Stimulated activated naive CD8-positive, alpha-beta T cell treated with anti-CD3 and anti-CD28 coated beads, Interleukin-15, amount 100 ng/mL, for 72 hours (primary cell): ENCODE results near the gene AVEN.
A peak's percentile ranks its signal among the peaks of the same experiment; 100 is the strongest.
"Not testable (repeated sequence)": the region's sequence is repeated elsewhere in the genome, so short reads cannot be mapped to it uniquely, and the experiment has no call there.

Source experiments
- ATAC-seq: fragments of 150-1000 bp; cut with Tn5 transposase; 2 replicates; pipeline ENCODE4 v1.10.0; 2021; ENCODE audit warnings: mild to moderate bottlenecking, moderate library complexity
- DNase-seq, 2 donors: peaks; one replicate each; pipeline ENCODE4 v3.0.0; 2021 to 2022
- H3K27ac Mint-ChIP-seq, 2 donors: one replicate each; pipeline ENCODE4 v1.8.0; 2022; ENCODE audit warnings: mild to moderate bottlenecking in 2 of 2, mixed read lengths in 2 of 2, moderate library complexity in 2 of 2
- H3K27me3 Mint-ChIP-seq: one replicate; pipeline ENCODE4 v1.8.0; 2022; ENCODE audit warnings: mixed read lengths
- H3K4me1 Mint-ChIP-seq: one replicate; pipeline ENCODE4 v1.8.0; 2022; ENCODE audit warnings: mild to moderate bottlenecking, mixed read lengths
- H3K4me3 Mint-ChIP-seq, 2 donors: one replicate each; pipeline ENCODE4 v1.8.0; 2022; ENCODE audit warnings: mild to moderate bottlenecking in 2 of 2, mixed read lengths in 2 of 2, moderate library complexity in 1 of 2
- H3K9me3 Mint-ChIP-seq, 2 donors: one replicate each; pipeline ENCODE4 v1.8.0; 2022; ENCODE audit warnings: mixed read lengths in 2 of 2

The AVEN gene

GRCh38 chr15:34014556-34014955, 24.4 kb downstream of the AVEN start:
- Mint-ChIP-seq H3K4me3 (no peak overlapping the region), H3K9me3 (no peaks in the 10 kb centered on the region), H3K27me3 (no peaks in the 10 kb centered on the region), H3K27ac (no peak overlapping the region), H3K4me1 (peaks cover 15% of the 10 kb centered on the region)
- ATAC-seq (no peak), DNase-seq (no peak)

GRCh38 chr15:34013746-34014145, 25.3 kb downstream of the AVEN start:
- Mint-ChIP-seq H3K4me1 (peaks cover 15% of the 10 kb centered on the region), H3K9me3 (no peaks in the 10 kb centered on the region), H3K27me3 (no peaks in the 10 kb centered on the region), H3K4me3 (no peak overlapping the region), H3K27ac (no peak overlapping the region)
- DNase-seq (no peak), ATAC-seq (no peak)

GRCh38 chr15:34012461-34013028, 26.5 kb downstream of the AVEN start:
- ATAC-seq (no peak), DNase-seq (no peak)
- peaks cover 6% of the 10 kb centered on the region for H3K4me1 Mint-ChIP-seq
- no peaks in the 10 kb centered on the region for H3K27me3 Mint-ChIP-seq
- no peak overlapping the region for H3K4me3 Mint-ChIP-seq
- no peaks in the 10 kb centered on the region for H3K9me3 Mint-ChIP-seq
- H3K27ac Mint-ChIP-seq: no peak overlapping the region

GRCh38 chr15:34011481-34011880, 27.5 kb downstream of the AVEN start:
- no peak overlapping the region for H3K27ac Mint-ChIP-seq
- H3K4me3 Mint-ChIP-seq: no peak overlapping the region
- no peaks in the 10 kb centered on the region for H3K9me3 Mint-ChIP-seq
- no peaks in the 10 kb centered on the region for H3K27me3 Mint-ChIP-seq
- ATAC-seq: no peak
- no peak for DNase-seq
- H3K4me1 Mint-ChIP-seq: no peaks in the 10 kb centered on the region

- DNase-seq: no peak
- H3K27me3 Mint-ChIP-seq: no peaks in the 10 kb centered on the region
- no peak overlapping the region for H3K4me3 Mint-ChIP-seq
- no peaks in the 10 kb centered on the region for H3K9me3 Mint-ChIP-seq
- ATAC-seq: no peak
- H3K27ac Mint-ChIP-seq: no peak overlapping the region
- no peaks in the 10 kb centered on the region for H3K4me1 Mint-ChIP-seq
Measured at GRCh38 chr15:34010921-34011320, 28.1 kb downstream of the AVEN start.

GRCh38 chr15:34009656-34010055, 29.3 kb downstream of the AVEN start:
- Mint-ChIP-seq H3K27me3 (no peaks in the 10 kb centered on the region), H3K4me3 (no peak overlapping the region)

GRCh38 chr15:34006381-34006780, 32.6 kb downstream of the AVEN start:
- ATAC-seq (no peak), DNase-seq (no peak)
- Mint-ChIP-seq H3K4me3 (no peak overlapping the region), H3K27me3 (no peaks in the 10 kb centered on the region), H3K4me1 (no peaks in the 10 kb centered on the region), H3K9me3 (no peaks in the 10 kb centered on the region), H3K27ac (no peak overlapping the region)

More at GRCh38 chr15:34009656-34010055, 29.3 kb downstream of the AVEN start:
- no peaks in the 10 kb centered on the region for H3K9me3 Mint-ChIP-seq
- no peaks in the 10 kb centered on the region for H3K4me1 Mint-ChIP-seq
- no peak for DNase-seq
- no peak overlapping the region for H3K27ac Mint-ChIP-seq
- no peak for ATAC-seq

GRCh38 chr15:34001536-34001935, 37.5 kb downstream of the AVEN start:
- H3K27ac Mint-ChIP-seq: no peak overlapping the region
- no peaks in the 10 kb centered on the region for H3K27me3 Mint-ChIP-seq
- H3K9me3 Mint-ChIP-seq: no peaks in the 10 kb centered on the region
- no peak overlapping the region for H3K4me3 Mint-ChIP-seq
- DNase-seq (no peak), ATAC-seq (no peak)
- H3K4me1 Mint-ChIP-seq: no peaks in the 10 kb centered on the region

- H3K4me1 Mint-ChIP-seq, H3K27me3 Mint-ChIP-seq, DNase-seq, H3K4me3 Mint-ChIP-seq, H3K27ac Mint-ChIP-seq, H3K9me3 Mint-ChIP-seq, ATAC-seq: not testable (repeated sequence)
Measured at GRCh38 chr15:33995666-33996065, 43.3 kb downstream of the AVEN start.

- H3K4me1 Mint-ChIP-seq: peaks cover 6% of the 10 kb centered on the region
- no peaks in the 10 kb centered on the region for H3K9me3 Mint-ChIP-seq
- DNase-seq (no peak), ATAC-seq (no peak)
- no peak overlapping the region for H3K4me3 Mint-ChIP-seq
- H3K27ac Mint-ChIP-seq: no peak overlapping the region
- no peaks in the 10 kb centered on the region for H3K27me3 Mint-ChIP-seq
Measured at GRCh38 chr15:33994005-33994615, 44.9 kb downstream of the AVEN start.

GRCh38 chr15:33988384-33988783, 50.6 kb downstream of the AVEN start:
- H3K9me3 Mint-ChIP-seq: no peaks in the 10 kb centered on the region
- peaks cover 6% of the 10 kb centered on the region for H3K4me1 Mint-ChIP-seq
- no peak overlapping the region for H3K4me3 Mint-ChIP-seq
- DNase-seq: no peak
- ATAC-seq: no peak
- H3K27ac Mint-ChIP-seq: no peak overlapping the region
- no peaks in the 10 kb centered on the region for H3K27me3 Mint-ChIP-seq

GRCh38 chr15:33987444-33987843, 51.6 kb downstream of the AVEN start:
- ATAC-seq: no peak
- no peak for DNase-seq
- H3K27ac Mint-ChIP-seq: peak overlapping the region in 1 of 2 donors; percentile 2
- H3K4me1 Mint-ChIP-seq: peaks cover 6% of the 10 kb centered on the region
- H3K9me3 Mint-ChIP-seq: no peaks in the 10 kb centered on the region
- no peak overlapping the region for H3K4me3 Mint-ChIP-seq
- H3K27me3 Mint-ChIP-seq: no peaks in the 10 kb centered on the region

GRCh38 chr15:33985751-33986150, 53.3 kb downstream of the AVEN start:
- H3K4me1 Mint-ChIP-seq: peaks cover 6% of the 10 kb centered on the region
- peak overlapping the region in 1 of 2 donors; percentile 13 for H3K27ac Mint-ChIP-seq
- no peak overlapping the region for H3K4me3 Mint-ChIP-seq
- no peak for DNase-seq
- H3K27me3 Mint-ChIP-seq: no peaks in the 10 kb centered on the region
- H3K9me3 Mint-ChIP-seq: no peaks in the 10 kb centered on the region
- ATAC-seq: no peak

GRCh38 chr15:33985287-33985686, 53.7 kb downstream of the AVEN start:
- Mint-ChIP-seq H3K4me3 (no peak overlapping the region), H3K27ac (no peak overlapping the region), H3K9me3 (no peaks in the 10 kb centered on the region), H3K4me1 (peaks cover 6% of the 10 kb centered on the region), H3K27me3 (no peaks in the 10 kb centered on the region)
- ATAC-seq (no peak), DNase-seq (no peak)

GRCh38 chr15:33982516-33982915, 56.5 kb downstream of the AVEN start:
- no peak for ATAC-seq
- DNase-seq: no peak
- H3K4me1 Mint-ChIP-seq: no peaks in the 10 kb centered on the region
- no peaks in the 10 kb centered on the region for H3K27me3 Mint-ChIP-seq
- H3K4me3 Mint-ChIP-seq: no peak overlapping the region
- no peaks in the 10 kb centered on the region for H3K9me3 Mint-ChIP-seq
- no peak overlapping the region for H3K27ac Mint-ChIP-seq

- H3K27me3 Mint-ChIP-seq: no peaks in the 10 kb centered on the region
- H3K27ac Mint-ChIP-seq: no peak overlapping the region
- DNase-seq: no peak
- no peak overlapping the region for H3K4me3 Mint-ChIP-seq
- H3K9me3 Mint-ChIP-seq: no peaks in the 10 kb centered on the region
- no peaks in the 10 kb centered on the region for H3K4me1 Mint-ChIP-seq
- no peak for ATAC-seq
Measured at GRCh38 chr15:33980159-33980558, 58.8 kb downstream of the AVEN start.

- no peak for ATAC-seq
- Mint-ChIP-seq H3K4me1 (no peaks in the 10 kb centered on the region), H3K27ac (no peak overlapping the region), H3K27me3 (no peaks in the 10 kb centered on the region), H3K4me3 (no peak overlapping the region), H3K9me3 (no peaks in the 10 kb centered on the region)
- DNase-seq: no peak
Measured at GRCh38 chr15:33975022-33975565, 63.9 kb downstream of the AVEN start.
